GM12878 (cell line): Measurements from ENCODE around the gene SIN3A. TPM values are rescaled to one million over a fixed set of nuclear protein-coding genes. Genes with fewer than 3 reads are reported as not detected.

Source experiments
- BACH1 ChIP-seq: fragments of 450-650 bp; IDR thresholded peaks from 2 replicates; pipeline ENCODE4 v1.6.1; 2017; ENCODE audit warnings: mild to moderate bottlenecking, borderline replicate concordance
- CEBPB ChIP-seq, 2 experiments: fragments of 150-350 bp in 1 of 2; IDR thresholded peaks; 2 replicates each; pipeline ENCODE4 v1.6.1; 2012 to 2014; ENCODE audit warnings: low read depth in 2 of 2, low read length in 2 of 2, borderline replicate concordance in 1 of 2, inconsistent platforms in 1 of 2
- CHD4 ChIP-seq: fragments of 200-600 bp; sonication (generic); IDR thresholded peaks from 2 replicates; pipeline ENCODE4 v1.6.1; 2016; ENCODE audit warnings: mild to moderate bottlenecking
- EP300 ChIP-seq, 2 experiments: fragments of 150-350 bp in 1 of 2; IDR thresholded peaks; 2 replicates each; pipeline ENCODE4 v1.6.1; 2011 to 2012; ENCODE audit warnings: low read depth in 2 of 2, low read length in 2 of 2, borderline replicate concordance in 1 of 2, improper control_type of control experiment in 1 of 2, inconsistent platforms in 1 of 2; ENCODE audit not compliant: control insufficient read depth in 1 of 2
- ESRRA ChIP-seq: IDR thresholded peaks from 2 replicates; pipeline ENCODE4 v1.6.1; 2012; ENCODE audit warnings: mild to moderate bottlenecking, low read length, improper control_type of control experiment
- EZH2 ChIP-seq: IDR thresholded peaks from 2 replicates; pipeline ENCODE4 v1.6.1; 2012; ENCODE audit warnings: low read depth, mild to moderate bottlenecking, control low read depth, inconsistent platforms, low read length, borderline replicate concordance; ENCODE audit not compliant: control insufficient read depth
- FOXK2 ChIP-seq: fragments of 450-650 bp; IDR thresholded peaks from 2 replicates; pipeline ENCODE4 v1.6.1; 2017; ENCODE audit warnings: mild to moderate bottlenecking, moderate library complexity
- FOXM1 ChIP-seq: IDR thresholded peaks from 2 replicates; pipeline ENCODE4 v1.6.1; 2012; ENCODE audit warnings: low read depth, mild to moderate bottlenecking, inconsistent platforms, low read length, moderate library complexity
- KLF5 ChIP-seq: fragments of 450-650 bp; IDR thresholded peaks from 2 replicates; pipeline ENCODE4 v1.6.1; 2014; ENCODE audit warnings: mild to moderate bottlenecking; ENCODE audit not compliant: partially characterized antibody
- PAX5 ChIP-seq: IDR thresholded peaks from 2 replicates; pipeline ENCODE4 v1.6.1; 2011; ENCODE audit warnings: low read depth, low read length, borderline replicate concordance
- RAD21 ChIP-seq: IDR thresholded peaks from 2 replicates; pipeline ENCODE4 v1.6.1; 2011; ENCODE audit warnings: mild to moderate bottlenecking, low read depth, low read length, moderate library complexity; ENCODE audit not compliant: insufficient read depth
- RELA ChIP-seq: fragments of 450-650 bp; IDR thresholded peaks from 2 replicates; pipeline ENCODE4 v1.8.0; 2014; ENCODE audit warnings: borderline replicate concordance; ENCODE audit not compliant: partially characterized antibody
- TCF3 ChIP-seq: IDR thresholded peaks from 2 replicates; pipeline ENCODE4 v1.6.1; 2012; ENCODE audit warnings: low read depth, mild to moderate bottlenecking, low read length, borderline replicate concordance; ENCODE audit not compliant: insufficient read depth
- ZNF24 ChIP-seq: fragments of 450-650 bp; IDR thresholded peaks from 2 replicates; pipeline ENCODE4 v1.6.1; 2017; ENCODE audit warnings: antibody characterized with exemption, mild to moderate bottlenecking
- polyA plus RNA-seq, 11 experiments: library from polyadenylated mRNA; depleted of rRNA in 4 of 11; unstranded in 6 of 11; stranded (reverse) in 5 of 11; fragments of >200 nt; fragmentation: Nextera tagmentation in 4 of 11; fragmentation: Illumina TruSeq in 1 of 11; extraction: Ambion mirVana in 4 of 11; extraction: Trizol in 1 of 11; gene quantifications; 1 replicate in 1 of 11; 2 replicates in 10 of 11; pipeline versions ENCODE4 v1.2.1 to v1.2.3, GENCODE V29; 2011 to 2016; ENCODE audit warnings: inconsistent platforms in 2 of 11, missing spikeins in 2 of 11, low read depth in 1 of 11
- total RNA-seq, 4 experiments: library from RNA; depleted of rRNA in 3 of 4; stranded (reverse); fragments of >200 nt in 3 of 4; fragmentation: Illumina TruSeq in 1 of 4; extraction: Trizol in 1 of 4; gene quantifications; 2 replicates each; pipeline versions ENCODE4 v1.2.1 to v1.2.3, GENCODE V29; 2013 to 2021
- TF ChIP-seq, protein P1 (sequence below): fragments of 450-650 bp; IDR thresholded peaks from 2 replicates; pipeline ENCODE4 v1.6.1; 2016; ENCODE audit warnings: mild to moderate bottlenecking, moderate library complexity, borderline replicate concordance
- TF ChIP-seq, protein P2 (sequence below): fragments of 450-650 bp; IDR thresholded peaks from 2 replicates; pipeline ENCODE4 v1.6.1; 2018; ENCODE audit warnings: mild to moderate bottlenecking, low read depth, moderate library complexity; ENCODE audit not compliant: partially characterized antibody
- TF ChIP-seq, protein P3 (sequence below): IDR thresholded peaks from 2 replicates; pipeline ENCODE4 v1.6.1; 2012; ENCODE audit warnings: low read depth, low read length, improper control_type of control experiment

SIN3A gene
- total and polyA plus RNA-seq, 10 of the 15 experiments (the other 5 are each of a cell fraction or from before 2014, with no cell fraction given), result 6.4 to 62.2 (median 29.2) TPM

DNA sequence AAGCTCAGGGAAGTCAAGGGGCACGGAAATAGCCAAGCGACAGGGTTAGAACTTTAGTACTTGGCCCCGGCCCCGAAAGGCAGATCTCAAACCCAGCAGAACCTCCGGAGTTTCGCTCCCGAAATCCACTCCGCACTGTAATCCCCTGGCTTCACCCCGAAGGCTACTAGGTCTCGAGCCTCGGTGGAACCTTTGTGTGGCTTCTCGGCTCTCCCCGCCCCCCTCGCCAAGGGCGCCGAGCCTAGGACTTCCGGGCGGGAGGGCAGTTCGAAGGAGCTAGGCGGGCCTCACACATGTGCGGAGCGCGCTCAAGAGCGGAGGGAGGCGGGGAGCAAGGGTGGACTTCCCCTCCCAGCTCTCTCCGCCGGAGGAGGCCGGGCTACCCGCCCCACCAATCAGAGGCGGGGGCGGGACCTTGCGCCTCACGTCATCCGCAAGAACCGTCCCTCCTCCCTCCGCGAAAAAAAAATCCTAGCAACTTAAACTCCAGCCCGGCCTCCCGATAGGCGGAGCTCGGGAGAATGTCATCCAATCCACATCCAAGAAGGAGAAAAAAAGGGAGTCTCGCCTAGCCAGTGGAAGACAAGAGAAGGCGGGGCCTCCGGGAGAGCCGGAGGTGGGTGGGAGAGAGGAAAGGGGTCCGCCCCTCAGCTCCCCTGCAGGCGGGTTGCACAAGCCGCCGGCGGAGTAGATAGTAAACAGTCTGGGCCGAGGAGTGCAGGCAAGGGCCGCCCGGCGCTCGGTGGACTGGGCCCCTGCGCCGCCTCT is 2.4 kb upstream of the SIN3A start (continued):
- TF ChIP-seq, protein P1, sequence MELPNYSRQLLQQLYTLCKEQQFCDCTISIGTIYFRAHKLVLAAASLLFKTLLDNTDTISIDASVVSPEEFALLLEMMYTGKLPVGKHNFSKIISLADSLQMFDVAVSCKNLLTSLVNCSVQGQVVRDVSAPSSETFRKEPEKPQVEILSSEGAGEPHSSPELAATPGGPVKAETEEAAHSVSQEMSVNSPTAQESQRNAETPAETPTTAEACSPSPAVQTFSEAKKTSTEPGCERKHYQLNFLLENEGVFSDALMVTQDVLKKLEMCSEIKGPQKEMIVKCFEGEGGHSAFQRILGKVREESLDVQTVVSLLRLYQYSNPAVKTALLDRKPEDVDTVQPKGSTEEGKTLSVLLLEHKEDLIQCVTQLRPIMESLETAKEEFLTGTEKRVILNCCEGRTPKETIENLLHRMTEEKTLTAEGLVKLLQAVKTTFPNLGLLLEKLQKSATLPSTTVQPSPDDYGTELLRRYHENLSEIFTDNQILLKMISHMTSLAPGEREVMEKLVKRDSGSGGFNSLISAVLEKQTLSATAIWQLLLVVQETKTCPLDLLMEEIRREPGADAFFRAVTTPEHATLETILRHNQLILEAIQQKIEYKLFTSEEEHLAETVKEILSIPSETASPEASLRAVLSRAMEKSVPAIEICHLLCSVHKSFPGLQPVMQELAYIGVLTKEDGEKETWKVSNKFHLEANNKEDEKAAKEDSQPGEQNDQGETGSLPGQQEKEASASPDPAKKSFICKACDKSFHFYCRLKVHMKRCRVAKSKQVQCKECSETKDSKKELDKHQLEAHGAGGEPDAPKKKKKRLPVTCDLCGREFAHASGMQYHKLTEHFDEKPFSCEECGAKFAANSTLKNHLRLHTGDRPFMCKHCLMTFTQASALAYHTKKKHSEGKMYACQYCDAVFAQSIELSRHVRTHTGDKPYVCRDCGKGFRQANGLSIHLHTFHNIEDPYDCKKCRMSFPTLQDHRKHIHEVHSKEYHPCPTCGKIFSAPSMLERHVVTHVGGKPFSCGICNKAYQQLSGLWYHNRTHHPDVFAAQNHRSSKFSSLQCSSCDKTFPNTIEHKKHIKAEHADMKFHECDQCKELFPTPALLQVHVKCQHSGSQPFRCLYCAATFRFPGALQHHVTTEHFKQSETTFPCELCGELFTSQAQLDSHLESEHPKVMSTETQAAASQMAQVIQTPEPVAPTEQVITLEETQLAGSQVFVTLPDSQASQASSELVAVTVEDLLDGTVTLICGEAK, result peak; percentile 69
- TF ChIP-seq RELA, result no peak
- TF ChIP-seq, protein P2, sequence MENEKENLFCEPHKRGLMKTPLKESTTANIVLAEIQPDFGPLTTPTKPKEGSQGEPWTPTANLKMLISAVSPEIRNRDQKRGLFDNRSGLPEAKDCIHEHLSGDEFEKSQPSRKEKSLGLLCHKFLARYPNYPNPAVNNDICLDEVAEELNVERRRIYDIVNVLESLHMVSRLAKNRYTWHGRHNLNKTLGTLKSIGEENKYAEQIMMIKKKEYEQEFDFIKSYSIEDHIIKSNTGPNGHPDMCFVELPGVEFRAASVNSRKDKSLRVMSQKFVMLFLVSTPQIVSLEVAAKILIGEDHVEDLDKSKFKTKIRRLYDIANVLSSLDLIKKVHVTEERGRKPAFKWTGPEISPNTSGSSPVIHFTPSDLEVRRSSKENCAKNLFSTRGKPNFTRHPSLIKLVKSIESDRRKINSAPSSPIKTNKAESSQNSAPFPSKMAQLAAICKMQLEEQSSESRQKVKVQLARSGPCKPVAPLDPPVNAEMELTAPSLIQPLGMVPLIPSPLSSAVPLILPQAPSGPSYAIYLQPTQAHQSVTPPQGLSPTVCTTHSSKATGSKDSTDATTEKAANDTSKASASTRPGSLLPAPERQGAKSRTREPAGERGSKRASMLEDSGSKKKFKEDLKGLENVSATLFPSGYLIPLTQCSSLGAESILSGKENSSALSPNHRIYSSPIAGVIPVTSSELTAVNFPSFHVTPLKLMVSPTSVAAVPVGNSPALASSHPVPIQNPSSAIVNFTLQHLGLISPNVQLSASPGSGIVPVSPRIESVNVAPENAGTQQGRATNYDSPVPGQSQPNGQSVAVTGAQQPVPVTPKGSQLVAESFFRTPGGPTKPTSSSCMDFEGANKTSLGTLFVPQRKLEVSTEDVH, result no peak
- TF ChIP-seq EP300 (IDR thresholded peaks at IDR 0.05; ENCODE audit: borderline replicate concordance in 1 of 2, control insufficient read depth in 1 of 2, low read depth in 2 of 2, low read length in 2 of 2), result no peak
- TF ChIP-seq RAD21, result no peak
- TF ChIP-seq KLF5, result no peak
- TF ChIP-seq EZH2, result no peak
- no peak for TF ChIP-seq TCF3
- no peak for TF ChIP-seq FOXK2
- peak; percentile 54; the same call in 1 of the 2 replicates for TF ChIP-seq PAX5
- TF ChIP-seq, protein P3, sequence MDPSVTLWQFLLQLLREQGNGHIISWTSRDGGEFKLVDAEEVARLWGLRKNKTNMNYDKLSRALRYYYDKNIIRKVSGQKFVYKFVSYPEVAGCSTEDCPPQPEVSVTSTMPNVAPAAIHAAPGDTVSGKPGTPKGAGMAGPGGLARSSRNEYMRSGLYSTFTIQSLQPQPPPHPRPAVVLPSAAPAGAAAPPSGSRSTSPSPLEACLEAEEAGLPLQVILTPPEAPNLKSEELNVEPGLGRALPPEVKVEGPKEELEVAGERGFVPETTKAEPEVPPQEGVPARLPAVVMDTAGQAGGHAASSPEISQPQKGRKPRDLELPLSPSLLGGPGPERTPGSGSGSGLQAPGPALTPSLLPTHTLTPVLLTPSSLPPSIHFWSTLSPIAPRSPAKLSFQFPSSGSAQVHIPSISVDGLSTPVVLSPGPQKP, result peak; percentile 86; the same call in 1 of the 2 replicates
- TF ChIP-seq ZNF24, result no peak
- TF ChIP-seq CHD4, result no peak
- no peak for TF ChIP-seq CEBPB (IDR thresholded peaks at IDR 0.05; ENCODE audit: borderline replicate concordance in 1 of 2, low read depth in 2 of 2, low read length in 2 of 2)
- TF ChIP-seq ESRRA, result no peak
- peak; percentile 62; the same call in 1 of the 2 replicates for TF ChIP-seq BACH1
- TF ChIP-seq FOXM1, result no peak
